Sigmoid colon (tissue), 4 donors: Measurements from ENCODE around the gene NT5C1B.

Source experiments
- EP300 ChIP-seq, 4 donors: sonication (generic); formaldehyde crosslinking; IDR thresholded peaks; one replicate each; pipeline ENCODE4 v1.6.1; 2017; ENCODE audit warnings: antibody characterized with exemption in 4 of 4
- POLR2A ChIP-seq, 2 donors: fragments of 450-650 bp; IDR thresholded peaks; one replicate each; pipeline ENCODE4 v1.6.1; 2016; ENCODE audit warnings: antibody characterized with exemption in 2 of 2, mild to moderate bottlenecking in 2 of 2, moderate library complexity in 2 of 2
- TF ChIP-seq, protein P1 (sequence below), 4 experiments: fragments of 450-650 bp in 3 of 4; fragments of 200-600 bp in 1 of 4; IDR thresholded peaks; one replicate each; pipeline ENCODE4 v1.5.1; 2016 to 2019; ENCODE audit warnings: antibody characterized with exemption in 4 of 4, mild to moderate bottlenecking in 3 of 4, moderate library complexity in 2 of 4

DNA sequence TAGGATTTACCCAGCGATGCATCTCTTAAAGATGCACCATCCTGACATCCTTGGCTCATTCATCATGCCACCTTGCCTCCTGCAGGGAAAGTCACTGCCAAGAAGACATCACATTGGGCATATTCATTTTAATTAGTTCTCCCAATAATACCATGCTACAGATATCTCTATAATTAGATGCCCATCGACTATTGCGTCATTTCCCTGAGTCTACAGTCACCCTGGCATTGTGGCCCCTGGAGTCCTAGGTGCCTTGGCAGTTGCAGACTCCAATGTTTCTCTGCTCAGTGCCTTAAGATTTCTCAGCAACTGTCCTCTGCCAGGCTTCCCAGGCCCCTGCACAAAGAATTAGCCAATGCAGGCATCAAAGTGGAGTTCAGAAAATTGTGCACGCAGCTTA, 61.5 kb downstream of the NT5C1B start:
- TF ChIP-seq, protein P1, sequence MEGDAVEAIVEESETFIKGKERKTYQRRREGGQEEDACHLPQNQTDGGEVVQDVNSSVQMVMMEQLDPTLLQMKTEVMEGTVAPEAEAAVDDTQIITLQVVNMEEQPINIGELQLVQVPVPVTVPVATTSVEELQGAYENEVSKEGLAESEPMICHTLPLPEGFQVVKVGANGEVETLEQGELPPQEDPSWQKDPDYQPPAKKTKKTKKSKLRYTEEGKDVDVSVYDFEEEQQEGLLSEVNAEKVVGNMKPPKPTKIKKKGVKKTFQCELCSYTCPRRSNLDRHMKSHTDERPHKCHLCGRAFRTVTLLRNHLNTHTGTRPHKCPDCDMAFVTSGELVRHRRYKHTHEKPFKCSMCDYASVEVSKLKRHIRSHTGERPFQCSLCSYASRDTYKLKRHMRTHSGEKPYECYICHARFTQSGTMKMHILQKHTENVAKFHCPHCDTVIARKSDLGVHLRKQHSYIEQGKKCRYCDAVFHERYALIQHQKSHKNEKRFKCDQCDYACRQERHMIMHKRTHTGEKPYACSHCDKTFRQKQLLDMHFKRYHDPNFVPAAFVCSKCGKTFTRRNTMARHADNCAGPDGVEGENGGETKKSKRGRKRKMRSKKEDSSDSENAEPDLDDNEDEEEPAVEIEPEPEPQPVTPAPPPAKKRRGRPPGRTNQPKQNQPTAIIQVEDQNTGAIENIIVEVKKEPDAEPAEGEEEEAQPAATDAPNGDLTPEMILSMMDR (IDR thresholded peaks at IDR 0.05), result no peak
- TF ChIP-seq POLR2A (IDR thresholded peaks at IDR 0.05) (no peak), EP300 (IDR thresholded peaks at IDR 0.05) (no peak)
